GM12891 (cell line): ENCODE results near the gene PINK1.

Experiments
- DNase-seq: peaks from one replicate; pipeline ENCODE4 v3.0.0; 2011; ENCODE audit warnings: low spot score; ENCODE audit not compliant: insufficient read length
- FAIRE-seq: peaks from 2 replicates; lab custom pipeline; 2011; peaks lifted over from hg19 to GRCh38; lab: Jason Lieb, UNC
- PAX5 ChIP-seq: IDR thresholded peaks from 2 replicates; pipeline ENCODE4 v1.6.1; 2011; ENCODE audit warnings: low read length, moderate library complexity, mild to moderate bottlenecking; ENCODE audit not compliant: insufficient read depth, severe bottlenecking
- POLR2A ChIP-seq: IDR thresholded peaks from 2 replicates; pipeline ENCODE4 v1.6.1; 2011; ENCODE audit warnings: low read depth, low read length, control low read depth
- POLR2AphosphoS5 ChIP-seq: IDR thresholded peaks from 2 replicates; pipeline ENCODE4 v1.6.1; 2011; ENCODE audit warnings: low read depth, low read length, control low read depth
- POU2F2 ChIP-seq: IDR thresholded peaks from 2 replicates; pipeline ENCODE4 v1.6.1; 2011; ENCODE audit warnings: low read depth, mild to moderate bottlenecking, control low read depth, low read length, moderate library complexity
- SPI1 ChIP-seq: IDR thresholded peaks from 2 replicates; pipeline ENCODE4 v1.6.1; 2011; ENCODE audit warnings: low read depth, low read length, control low read depth
- TAF1 ChIP-seq: IDR thresholded peaks from 2 replicates; pipeline ENCODE4 v1.6.1; 2011; ENCODE audit warnings: low read depth, low read length, control low read depth

PINK1 gene

GRCh38 chr1:20626098-20626427 lies 7.2 kb upstream of the PINK1 start:
- DNase-seq, result no peak
- FAIRE-seq, result no peak
- TF ChIP-seq POLR2A, result no peak
- TF ChIP-seq PAX5, result no peak
- TF ChIP-seq POU2F2, result no peak
- TF ChIP-seq SPI1, result no peak
- TF ChIP-seq POLR2AphosphoS5, result no peak

GRCh38 chr1:20626524-20626923 lies 6.7 kb upstream of the PINK1 start:
- TF ChIP-seq SPI1 (no peak), POU2F2 (no peak), POLR2A (no peak), PAX5 (no peak), TAF1 (no peak), POLR2AphosphoS5 (no peak)
- no peak for DNase-seq
- no peak for FAIRE-seq

- DNase-seq, result no peak
- no peak for FAIRE-seq
- no peak for TF ChIP-seq POLR2AphosphoS5
- no peak for TF ChIP-seq POLR2A
- no peak for TF ChIP-seq SPI1
- no peak for TF ChIP-seq POU2F2
- no peak for TF ChIP-seq PAX5
- no peak for TF ChIP-seq TAF1
Measured at GRCh38 chr1:20630729-20631128, 2.5 kb upstream of the PINK1 start.

GRCh38 chr1:20632386-20632785 lies 872 bp upstream of the PINK1 start:
- no peak for DNase-seq
- FAIRE-seq, result no peak
- TF ChIP-seq POU2F2, result no peak
- TF ChIP-seq TAF1, result no peak
- no peak for TF ChIP-seq PAX5
- no peak for TF ChIP-seq SPI1
- no peak for TF ChIP-seq POLR2AphosphoS5
- TF ChIP-seq POLR2A, result no peak

DNA sequence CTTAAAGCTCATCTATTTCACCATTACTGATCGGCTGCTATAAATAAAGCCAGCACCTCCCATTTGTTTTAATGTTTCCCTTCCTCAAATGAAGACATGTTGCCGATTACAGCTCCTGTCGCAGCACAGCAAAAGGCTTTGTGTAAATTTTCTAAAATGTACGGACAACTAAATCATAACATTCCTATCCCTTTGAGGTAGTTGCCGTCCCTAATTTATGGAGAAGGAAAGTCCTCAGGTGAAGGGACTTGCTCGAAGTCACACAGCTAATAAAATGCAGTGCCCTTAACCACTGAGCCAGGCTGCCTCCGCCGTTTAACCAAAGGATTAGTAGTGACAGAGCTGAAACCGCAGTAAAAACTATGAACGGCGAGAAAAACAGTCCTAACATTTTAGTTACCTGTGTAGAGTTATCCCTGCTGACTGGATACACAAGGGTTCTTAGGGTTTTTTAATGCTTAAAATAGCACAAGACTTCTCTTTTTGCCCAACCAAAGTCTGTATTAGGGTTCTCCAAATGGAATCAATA lies 871 bp downstream of the PINK1 start:
- DNase-seq (no peak), FAIRE-seq (no peak)
- no peak for TF ChIP-seq POLR2A
- no peak for TF ChIP-seq POU2F2
- TF ChIP-seq TAF1, result no peak
- no peak for TF ChIP-seq SPI1
- TF ChIP-seq PAX5, result no peak
- TF ChIP-seq POLR2AphosphoS5, result no peak

GRCh38 chr1:20634594-20635084 lies 1.4 kb downstream of the PINK1 start:
- FAIRE-seq, result no peak
- TF ChIP-seq PAX5 (no peak), POLR2A (no peak), TAF1 (no peak), POU2F2 (no peak), SPI1 (no peak), POLR2AphosphoS5 (no peak)
- no peak for DNase-seq

- no peak for DNase-seq
- TF ChIP-seq POLR2AphosphoS5, result no peak
- no peak for TF ChIP-seq PAX5
- no peak for TF ChIP-seq SPI1
- TF ChIP-seq POLR2A, result no peak
- no peak for TF ChIP-seq TAF1
- FAIRE-seq, result no peak
Measured at GRCh38 chr1:20636785-20637347, 3.6 kb downstream of the PINK1 start.

DNA sequence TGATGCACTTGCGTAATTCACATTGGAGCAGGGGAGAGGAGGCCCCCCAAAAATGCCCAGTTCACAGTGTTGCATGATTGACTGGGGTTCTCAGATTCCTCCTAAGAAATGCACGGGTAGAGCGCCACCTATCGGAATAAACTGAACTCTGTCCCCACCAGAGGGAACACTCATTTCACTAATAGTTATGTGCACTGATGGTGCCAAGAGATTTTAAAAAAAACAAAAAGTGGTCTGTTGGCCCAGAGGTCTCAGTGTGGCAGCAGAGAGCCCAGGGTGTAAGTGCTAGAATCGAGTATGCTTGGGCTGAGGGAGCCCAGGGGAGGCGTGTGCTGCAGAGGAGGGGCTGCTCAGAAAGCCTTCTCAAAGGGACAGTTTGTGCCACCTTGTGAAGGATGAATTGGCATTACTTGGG lies 6.9 kb downstream of the PINK1 start:
- DNase-seq (peak; percentile 59), FAIRE-seq (peak; percentile 76)

GRCh38 chr1:20641975-20642374 lies 8.7 kb downstream of the PINK1 start:
- DNase-seq (no peak), FAIRE-seq (no peak)
- TF ChIP-seq TAF1, result no peak

More for the DNA sequence above, 6.9 kb downstream of the PINK1 start:
- TF ChIP-seq POLR2A, result no peak
- TF ChIP-seq POLR2AphosphoS5, result no peak
- no peak for TF ChIP-seq SPI1
- TF ChIP-seq POU2F2, result no peak
- no peak for TF ChIP-seq TAF1
- no peak for TF ChIP-seq PAX5

DNA sequence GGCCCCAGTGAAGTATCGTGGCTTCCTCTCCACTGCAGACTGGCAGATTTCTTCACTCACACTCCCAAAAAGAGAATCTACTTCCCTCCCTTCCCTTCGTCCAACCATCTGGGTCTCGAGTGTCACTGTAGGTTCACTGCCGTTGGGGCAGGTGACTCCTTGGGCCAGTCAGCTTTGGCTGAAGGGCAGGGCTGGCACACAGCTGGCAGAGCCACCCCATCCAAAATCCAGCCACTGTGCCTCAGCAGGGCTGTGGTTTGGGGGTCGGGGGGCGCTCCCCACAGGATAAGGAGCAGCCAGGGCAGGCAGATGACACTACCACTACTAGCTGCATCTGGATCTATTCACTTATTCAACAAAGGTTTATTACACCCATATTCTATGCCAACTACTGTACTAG lies 9.8 kb downstream of the PINK1 start:
- DNase-seq, result no peak
- TF ChIP-seq PAX5, result no peak
- no peak for TF ChIP-seq POLR2AphosphoS5
- no peak for TF ChIP-seq TAF1
- TF ChIP-seq SPI1, result no peak
- no peak for TF ChIP-seq POLR2A
- no peak for TF ChIP-seq POU2F2
- FAIRE-seq, result no peak

- FAIRE-seq (no peak), DNase-seq (no peak)
- no peak for TF ChIP-seq POU2F2
- TF ChIP-seq TAF1, result no peak
- TF ChIP-seq POLR2AphosphoS5, result no peak
- no peak for TF ChIP-seq PAX5
Measured at GRCh38 chr1:20644416-20644815, 11.2 kb downstream of the PINK1 start.
